Activated CD8-positive, alpha-beta T cell treated with anti-CD3 and anti-CD28 coated beads for 36 hours (primary cell): ENCODE results near the gene TJP2. TPM values are rescaled to one million over a fixed set of nuclear protein-coding genes. Genes with fewer than 3 reads are reported as not detected.
A peak's percentile ranks its signal among the peaks of the same experiment; 100 is the strongest.

Experiments
- ATAC-seq: fragments of 200-7000 bp; cut with Tn5 transposase; one replicate; pipeline ENCODE4 v1.10.0; 2021; ENCODE audit warnings: mild to moderate bottlenecking, moderate library complexity
- CTCF ChIA-PET: fragments of 350-600 bp; sonication (Branson Sonifier 250); formaldehyde crosslinking; loops from one replicate; lab custom pipeline; 2021; ENCODE audit warnings: antibody characterized with exemption; lab: Charles Lee
- POLR2A ChIA-PET: fragments of 350-600 bp; sonication (Branson Sonifier 250); formaldehyde crosslinking; loops from one replicate; lab custom pipeline; 2021; ENCODE audit warnings: antibody characterized with exemption; lab: Charles Lee
- DNase-seq: peaks from one replicate; pipeline ENCODE4 v3.0.0-alpha.2; 2020
- H3K27ac Mint-ChIP-seq: one replicate; pipeline ENCODE4 v1.8.0; 2021; ENCODE audit warnings: mild to moderate bottlenecking, mixed read lengths
- H3K27me3 Mint-ChIP-seq: one replicate; pipeline ENCODE4 v1.8.0; 2021; ENCODE audit warnings: mixed read lengths
- H3K36me3 Mint-ChIP-seq: one replicate; pipeline ENCODE4 v1.8.0; 2021; ENCODE audit warnings: low read depth, mixed read lengths
- H3K4me1 Mint-ChIP-seq: one replicate; pipeline ENCODE4 v1.8.0; 2021; ENCODE audit warnings: low read depth, mixed read lengths
- H3K4me3 Mint-ChIP-seq: one replicate; pipeline ENCODE4 v1.8.0; 2021; ENCODE audit warnings: mild to moderate bottlenecking, moderate library complexity, mixed read lengths
- H3K9me3 Mint-ChIP-seq: one replicate; pipeline ENCODE4 v1.8.0; 2021; ENCODE audit warnings: mixed read lengths
- intact Hi-C: fragments of 100-400 bp; cut with micrococcal nuclease; formaldehyde crosslinking; loops from one replicate; pipeline ENCODE4 v1.10.0; 2022
- total RNA-seq, 2 experiments: library from RNA; stranded (reverse); gene quantifications; one replicate each; pipeline ENCODE4 v1.2.3, GENCODE V29; 2021
- TF ChIP-seq, protein P1 (sequence below): fragments of 200-600 bp; IDR thresholded peaks from one replicate; pipeline ENCODE4 v1.8.0; 2022; ENCODE audit warnings: antibody characterized with exemption, mild to moderate bottlenecking

Gene TJP2
- total RNA-seq, 2 experiments from 2014 or later: 3.7 to 3.9 TPM

DNA sequence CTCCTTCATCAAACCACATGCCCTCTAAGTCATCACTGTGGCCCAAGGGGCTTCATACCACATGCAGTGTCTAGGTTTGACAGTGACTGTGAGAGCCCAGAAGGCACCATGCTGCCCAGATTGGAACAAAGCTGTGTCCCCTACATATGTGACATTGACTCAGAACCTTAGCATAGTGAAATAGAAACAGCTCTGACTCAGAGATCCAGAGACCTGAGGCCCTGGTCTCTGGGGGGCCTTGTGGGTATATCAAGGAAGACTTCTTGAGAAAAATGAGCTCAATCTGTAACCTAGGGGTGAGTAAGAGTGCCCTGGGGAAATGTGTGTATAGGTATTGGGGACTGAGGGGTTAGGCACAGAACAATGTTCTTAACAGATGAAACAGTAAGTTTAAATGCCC, 143.8 kb downstream of the TJP2 start:
- TF ChIP-seq, protein P1, sequence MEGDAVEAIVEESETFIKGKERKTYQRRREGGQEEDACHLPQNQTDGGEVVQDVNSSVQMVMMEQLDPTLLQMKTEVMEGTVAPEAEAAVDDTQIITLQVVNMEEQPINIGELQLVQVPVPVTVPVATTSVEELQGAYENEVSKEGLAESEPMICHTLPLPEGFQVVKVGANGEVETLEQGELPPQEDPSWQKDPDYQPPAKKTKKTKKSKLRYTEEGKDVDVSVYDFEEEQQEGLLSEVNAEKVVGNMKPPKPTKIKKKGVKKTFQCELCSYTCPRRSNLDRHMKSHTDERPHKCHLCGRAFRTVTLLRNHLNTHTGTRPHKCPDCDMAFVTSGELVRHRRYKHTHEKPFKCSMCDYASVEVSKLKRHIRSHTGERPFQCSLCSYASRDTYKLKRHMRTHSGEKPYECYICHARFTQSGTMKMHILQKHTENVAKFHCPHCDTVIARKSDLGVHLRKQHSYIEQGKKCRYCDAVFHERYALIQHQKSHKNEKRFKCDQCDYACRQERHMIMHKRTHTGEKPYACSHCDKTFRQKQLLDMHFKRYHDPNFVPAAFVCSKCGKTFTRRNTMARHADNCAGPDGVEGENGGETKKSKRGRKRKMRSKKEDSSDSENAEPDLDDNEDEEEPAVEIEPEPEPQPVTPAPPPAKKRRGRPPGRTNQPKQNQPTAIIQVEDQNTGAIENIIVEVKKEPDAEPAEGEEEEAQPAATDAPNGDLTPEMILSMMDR: no peak
- ChIA-PET POLR2A (interaction anchor here (1.6 kb wide), 1 partner anchor 12 kb away, joined by 3 read pairs; no protein-coding TSS in a partner anchor), CTCF (no interaction called here)
- Mint-ChIP-seq H3K27ac (no peak overlapping the region), H3K4me1 (no peaks in the 10 kb centered on the region), H3K27me3 (peaks cover 15% of the 10 kb centered on the region), H3K36me3 (no peaks in the 10 kb centered on the region), H3K4me3 (no peak overlapping the region), H3K9me3 (peaks cover 8% of the 10 kb centered on the region)
- intact Hi-C loops: no loop called here
- ATAC-seq (peak; percentile 96), DNase-seq (peak; percentile 45)

DNA sequence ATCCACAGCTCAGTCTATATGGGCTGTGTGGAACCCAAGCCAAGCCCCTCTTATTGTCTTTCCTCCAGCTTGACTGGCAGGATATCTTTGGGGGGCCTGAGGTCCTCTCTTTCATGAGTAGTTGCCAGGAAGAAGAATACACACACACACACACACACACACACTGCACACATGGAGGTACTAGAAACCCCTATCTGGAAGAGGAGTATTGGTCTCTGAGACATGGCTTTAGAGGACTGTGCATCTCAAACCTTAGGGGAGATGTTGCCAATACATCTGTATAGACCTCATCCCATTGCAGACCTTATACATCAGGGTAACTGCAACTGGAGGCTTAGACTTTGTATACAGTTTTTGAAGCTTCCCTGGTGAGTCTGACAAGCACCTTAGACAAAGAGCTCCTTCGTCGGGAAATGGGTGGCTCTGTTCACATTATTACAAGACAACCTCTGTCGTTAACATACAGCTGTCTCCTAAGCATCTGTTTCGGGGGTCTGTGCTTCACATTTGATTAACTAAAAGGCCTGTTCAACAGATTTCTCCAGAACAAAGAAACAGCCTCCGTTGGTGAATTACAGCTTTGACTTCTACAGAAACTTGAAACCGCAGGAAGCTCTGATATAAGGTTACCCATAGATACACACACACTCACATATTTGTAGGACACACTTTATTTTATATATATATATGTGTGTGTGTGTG, 145.4 kb downstream of the TJP2 start:
- ChIA-PET POLR2A (no interaction called here), CTCF (no interaction called here)
- intact Hi-C loops: no loop called here
- TF ChIP-seq, protein P1: no peak
- no peak overlapping the region for H3K4me3 Mint-ChIP-seq
- H3K4me1 Mint-ChIP-seq: no peaks in the 10 kb centered on the region
- H3K36me3 Mint-ChIP-seq: no peaks in the 10 kb centered on the region
- peaks cover 27% of the 10 kb centered on the region for H3K27me3 Mint-ChIP-seq
- H3K9me3 Mint-ChIP-seq: no peaks in the 10 kb centered on the region
- ATAC-seq (no peak), DNase-seq (no peak)
- H3K27ac Mint-ChIP-seq: no peak overlapping the region

DNA sequence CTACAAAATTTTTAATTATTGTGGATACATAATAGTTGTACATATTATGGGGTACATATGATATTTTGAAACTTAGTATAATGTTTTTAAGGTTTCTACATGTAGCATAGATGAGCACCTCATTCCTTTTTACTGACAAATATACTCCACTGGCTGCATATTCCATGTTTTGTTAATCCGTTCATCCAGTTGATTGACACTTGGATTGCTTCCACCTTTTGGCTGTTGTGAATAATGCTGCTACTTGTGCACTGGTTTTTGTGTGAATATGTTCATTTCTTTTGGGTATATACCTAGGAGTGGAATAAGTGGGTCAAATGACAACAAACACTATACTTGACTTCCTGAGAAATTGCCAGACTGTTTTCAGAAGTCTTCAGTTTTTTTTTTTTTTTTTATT, 148.2 kb downstream of the TJP2 start:
- Mint-ChIP-seq H3K36me3 (no peaks in the 10 kb centered on the region), H3K27ac (no peak overlapping the region), H3K4me1 (peaks cover 2% of the 10 kb centered on the region), H3K27me3 (peaks cover 38% of the 10 kb centered on the region), H3K9me3 (no peaks in the 10 kb centered on the region), H3K4me3 (no peak overlapping the region)
- DNase-seq: no peak
- intact Hi-C loops: no loop called here
- POLR2A ChIA-PET: no interaction called here
- CTCF ChIA-PET: interaction anchor here (0.7 kb wide), 1 partner anchor 34 kb away, joined by 3 read pairs; no protein-coding TSS in a partner anchor
- TF ChIP-seq, protein P1: no peak
- no peak for ATAC-seq

DNA sequence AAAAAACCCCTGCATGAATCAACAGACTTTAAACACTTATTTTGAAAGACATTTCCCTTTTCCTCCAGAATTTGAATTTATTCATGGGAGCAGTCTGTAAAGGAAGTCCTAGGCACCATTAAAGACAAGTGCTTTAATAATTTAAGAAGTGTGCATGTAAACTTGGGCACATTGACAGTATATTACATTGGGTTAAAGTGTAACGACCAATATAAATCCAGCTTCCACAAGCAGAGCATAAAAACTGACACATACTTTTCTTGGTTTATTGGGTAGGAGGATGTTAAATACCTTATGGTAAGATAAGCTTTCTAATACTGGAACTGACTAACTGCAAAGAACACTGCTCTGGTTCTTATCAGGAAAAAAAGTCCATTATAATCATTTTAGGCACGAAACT, 149.8 kb downstream of the TJP2 start:
- TF ChIP-seq, protein P1: no peak
- CTCF ChIA-PET: interaction anchor here (1.2 kb wide), 1 partner anchor 98 kb away, joined by 3 read pairs; no protein-coding TSS in a partner anchor
- intact Hi-C loops: no loop called here
- no peak for DNase-seq
- Mint-ChIP-seq H3K27me3 (peaks cover 39% of the 10 kb centered on the region), H3K4me1 (peaks cover 2% of the 10 kb centered on the region), H3K27ac (no peak overlapping the region), H3K4me3 (no peak overlapping the region), H3K36me3 (no peaks in the 10 kb centered on the region), H3K9me3 (no peaks in the 10 kb centered on the region)
- ATAC-seq: no peak
- POLR2A ChIA-PET: no interaction called here

Other genes with a start within 250 kb of the TJP2 start
- gene PRKACG, start 160.2 kb upstream of the TJP2 start, total RNA-seq: not detected
- gene FXN, start 138.5 kb upstream of the TJP2 start, total RNA-seq: 10 to 100 TPM; 21.0 to 21.8 TPM
- not detected for gene ENTREP1, start 150.9 kb downstream of the TJP2 start, total RNA-seq